GM18517 (cell line): ENCODE measurements around the gene CDKL4.
"Not testable (repeated sequence)": the region's sequence is repeated elsewhere in the genome, so short reads cannot be mapped to it uniquely, and the experiment has no call there.

ENCODE experiments used
- ATAC-seq: cut with Tn5 transposase; IDR thresholded peaks from one replicate; pipeline ENCODE4 v1.9.1; 2021; ENCODE audit warnings: mild to moderate bottlenecking, moderate library complexity; ENCODE audit not compliant: unreplicated experiment

The CDKL4 gene

GRCh38 chr2:39145906-39146421, 97.8 kb downstream of the CDKL4 start:
- no peak for ATAC-seq

- no peak for ATAC-seq
Measured at GRCh38 chr2:39144416-39144815, 99.4 kb downstream of the CDKL4 start.

- no peak for ATAC-seq
Measured at GRCh38 chr2:39142904-39143605, 100.7 kb downstream of the CDKL4 start.

GRCh38 chr2:39141334-39142271, 102.2 kb downstream of the CDKL4 start:
- ATAC-seq, result no peak

- ATAC-seq, result not testable (repeated sequence)
Measured at GRCh38 chr2:39140948-39141333, 102.8 kb downstream of the CDKL4 start.

GRCh38 chr2:39140322-39140847, 103.4 kb downstream of the CDKL4 start:
- ATAC-seq, result no peak

GRCh38 chr2:39139511-39140237, 104.1 kb downstream of the CDKL4 start:
- no peak for ATAC-seq

GRCh38 chr2:39138837-39139211, 104.9 kb downstream of the CDKL4 start:
- ATAC-seq, result no peak

- not testable (repeated sequence) for ATAC-seq
Measured at GRCh38 chr2:39138187-39138836, 105.5 kb downstream of the CDKL4 start.

GRCh38 chr2:39136799-39137198, 107.0 kb downstream of the CDKL4 start:
- ATAC-seq, result no peak

GRCh38 chr2:39135690-39136259, 108.0 kb downstream of the CDKL4 start:
- no peak for ATAC-seq

GRCh38 chr2:39133215-39133851, 110.4 kb downstream of the CDKL4 start:
- ATAC-seq, result no peak

- ATAC-seq, result peak; percentile 58
Measured at GRCh38 chr2:39128919-39129391, 114.8 kb downstream of the CDKL4 start.

GRCh38 chr2:39127973-39128372, 115.8 kb downstream of the CDKL4 start:
- ATAC-seq, result peak; percentile 66
